Left ventricle myocardium inferior (tissue), 1 donor: Measurements from ENCODE around the gene PLEKHG4B. TPM values are rescaled to one million over a fixed set of nuclear protein-coding genes. Genes with fewer than 3 reads are reported as not detected.

ENCODE experiments used
- DNase-seq: peaks from one replicate; pipeline ENCODE4 v3.0.0-alpha.2; 2020
- H3K27ac ChIP-seq: fragments of 200-600 bp; replicated peaks from 2 replicates; pipeline ENCODE4 v1.8.0; 2021
- H3K27me3 ChIP-seq: fragments of 200-600 bp; 2 replicates; pipeline ENCODE4 v1.8.0; 2021; ENCODE audit warnings: low read depth
- H3K36me3 ChIP-seq: fragments of 200-600 bp; 2 replicates; pipeline ENCODE4 v1.8.0; 2021
- H3K4me1 ChIP-seq: fragments of 200-600 bp; 2 replicates; pipeline ENCODE4 v1.8.0; 2021
- H3K4me3 ChIP-seq: fragments of 200-600 bp; 2 replicates; pipeline ENCODE4 v1.8.0; 2021; ENCODE audit warnings: mild to moderate bottlenecking, moderate library complexity
- H3K9me3 ChIP-seq: fragments of 200-600 bp; replicated peaks from 2 replicates; pipeline ENCODE4 v1.8.0; 2021
- CTCF ChIP-seq: fragments of 200-600 bp; IDR thresholded peaks from 2 replicates; pipeline ENCODE4 v1.8.0; 2021; ENCODE audit warnings: antibody characterized with exemption, mild to moderate bottlenecking, borderline replicate concordance
- intact Hi-C: fragments of 100-400 bp; cut with micrococcal nuclease; formaldehyde crosslinking; loops from one replicate; pipeline ENCODE4 v1.11.0; 2022
- total RNA-seq: library from RNA; stranded (reverse); fragmentation: NEBNext Ultra II Directional; extraction: Animal tissue kit (Norgen Biotek cat#: 25700); gene quantifications from one replicate; pipeline ENCODE4 v1.2.1, GENCODE V29; 2021
- donor health status: DM: no; HTN: yes; CAD: no; lungs with severe emphysema.

The PLEKHG4B gene
- total RNA-seq, 1 donor from 2014 or later, result not detected

GRCh38 chr5:160173-160510, 68.2 kb downstream of the PLEKHG4B start:
- no peak for TF ChIP-seq CTCF
- no peak for DNase-seq
- intact Hi-C loops, result no loop called here
- H3K9me3 ChIP-seq, result no peaks in the 10 kb centered on the region
- no peak overlapping the region for H3K27ac ChIP-seq
- H3K27me3 ChIP-seq, result peaks cover 57% of the 10 kb centered on the region
- H3K36me3 ChIP-seq, result no peaks in the 10 kb centered on the region
- H3K4me3 ChIP-seq, result no peak overlapping the region
- H3K4me1 ChIP-seq, result no peaks in the 10 kb centered on the region

GRCh38 chr5:160921-161802, 69.2 kb downstream of the PLEKHG4B start:
- H3K9me3 ChIP-seq, result no peaks in the 10 kb centered on the region
- no peak for DNase-seq
- no peak for TF ChIP-seq CTCF
- H3K36me3 ChIP-seq, result no peaks in the 10 kb centered on the region
- intact Hi-C loops, result no loop called here
- H3K27me3 ChIP-seq, result peaks cover 48% of the 10 kb centered on the region
- no peaks in the 10 kb centered on the region for H3K4me1 ChIP-seq
- no peak overlapping the region for H3K27ac ChIP-seq
- no peak overlapping the region for H3K4me3 ChIP-seq

- DNase-seq, result no peak
- H3K4me1 ChIP-seq, result no peaks in the 10 kb centered on the region
- TF ChIP-seq CTCF, result no peak
- no peaks in the 10 kb centered on the region for H3K36me3 ChIP-seq
- H3K27me3 ChIP-seq, result peaks cover 42% of the 10 kb centered on the region
- no peak overlapping the region for H3K27ac ChIP-seq
- no peaks in the 10 kb centered on the region for H3K9me3 ChIP-seq
- no peak overlapping the region for H3K4me3 ChIP-seq
- intact Hi-C loops, result no loop called here
Observed at GRCh38 chr5:161803-162110, 69.8 kb downstream of the PLEKHG4B start.

- H3K36me3 ChIP-seq, result no peaks in the 10 kb centered on the region
- no peak overlapping the region for H3K27ac ChIP-seq
- H3K4me3 ChIP-seq, result no peak overlapping the region
- H3K27me3 ChIP-seq, result peaks cover 41% of the 10 kb centered on the region
- intact Hi-C loops, result no loop called here
- H3K9me3 ChIP-seq, result no peaks in the 10 kb centered on the region
- no peak for TF ChIP-seq CTCF
- H3K4me1 ChIP-seq, result no peaks in the 10 kb centered on the region
- no peak for DNase-seq
Observed at GRCh38 chr5:162190-162564, 70.2 kb downstream of the PLEKHG4B start.

GRCh38 chr5:162565-163337, 70.8 kb downstream of the PLEKHG4B start:
- intact Hi-C loops, result no loop called here
- Histone ChIP-seq H3K36me3 (no peaks in the 10 kb centered on the region), H3K4me1 (no peaks in the 10 kb centered on the region), H3K27ac (no peak overlapping the region), H3K9me3 (no peaks in the 10 kb centered on the region), H3K27me3 (peaks cover 40% of the 10 kb centered on the region), H3K4me3 (no peak overlapping the region)
- TF ChIP-seq CTCF, result no peak
- no peak for DNase-seq
